Testis (tissue), 3 donors: ENCODE data around the gene ABCD4. TPM values are rescaled to one million over a fixed set of nuclear protein-coding genes. Genes with fewer than 3 reads are reported as not detected.

ENCODE experiments used
- DNase-seq: peaks from one replicate; pipeline ENCODE4 v3.0.0-alpha.2; 2019
- H3K27ac ChIP-seq, 2 donors: fragments of 200-600 bp; sonication (generic); one replicate each; pipeline ENCODE4 v1.5.1; 2019
- H3K27me3 ChIP-seq: fragments of 200-600 bp; sonication (generic); one replicate; pipeline ENCODE4 v1.5.1; 2019
- H3K36me3 ChIP-seq: fragments of 200-600 bp; sonication (generic); one replicate; pipeline ENCODE4 v1.5.1; 2017; ENCODE audit warnings: low read depth; ENCODE audit errors: missing control alignments
- H3K4me1 ChIP-seq: fragments of 200-600 bp; sonication (generic); one replicate; pipeline ENCODE4 v1.5.1; 2019
- H3K4me3 ChIP-seq, 2 donors: fragments of 200-600 bp; sonication (generic); one replicate each; pipeline ENCODE4 v1.5.1; 2017 to 2019
- H3K9me3 ChIP-seq: fragments of 200-600 bp; sonication (generic); one replicate; pipeline ENCODE4 v1.5.1; 2017
- CTCF ChIP-seq, 3 experiments: fragments of 450-650 bp in 2 of 3; fragments of 200-600 bp in 1 of 3; sonication (generic) in 1 of 3; IDR thresholded peaks; one replicate each; pipeline ENCODE4 v1.5.1; 2016 to 2019; ENCODE audit warnings: antibody characterized with exemption in 3 of 3, mild to moderate bottlenecking in 2 of 3, moderate library complexity in 1 of 3
- POLR2A ChIP-seq: fragments of 450-650 bp; IDR thresholded peaks from one replicate; pipeline ENCODE4 v1.6.1; 2017; ENCODE audit warnings: antibody characterized with exemption, mild to moderate bottlenecking, moderate library complexity
- WGBS, 2 donors: methylation state at CpG; one replicate each; pipeline ENCODE4 v1.1.5; 2018; 5-methylcytosine and 5-hydroxymethylcytosine counted together
- intact Hi-C: fragments of 100-400 bp; cut with DNase I; formaldehyde crosslinking; loops from one replicate; pipeline ENCODE4 v1.15.1; 2023; ENCODE audit warnings: low total_unique reads
- polyA plus RNA-seq: library from polyadenylated mRNA; stranded (reverse); fragments of 350-450 nt; fragmentation: Illumina TruSeq; extraction: RNeasy Lipid Tissue Mini Kit (QIAGEN cat#74804); gene quantifications from one replicate; pipeline ENCODE4 v1.2.3, GENCODE V29; 2014; ENCODE audit warnings: low read depth, low replicate concordance; ENCODE audit not compliant: insufficient read depth
- total RNA-seq, 2 donors: library from RNA; depleted of rRNA; stranded (reverse); fragments of >200 nt; gene quantifications; one replicate each; pipeline ENCODE4 v1.2.3, GENCODE V29; 2016

Gene ABCD4
- total and polyA plus RNA-seq, 3 donors from 2014 or later, result 53.8 to 89.4 (median 86.7) TPM

DNA sequence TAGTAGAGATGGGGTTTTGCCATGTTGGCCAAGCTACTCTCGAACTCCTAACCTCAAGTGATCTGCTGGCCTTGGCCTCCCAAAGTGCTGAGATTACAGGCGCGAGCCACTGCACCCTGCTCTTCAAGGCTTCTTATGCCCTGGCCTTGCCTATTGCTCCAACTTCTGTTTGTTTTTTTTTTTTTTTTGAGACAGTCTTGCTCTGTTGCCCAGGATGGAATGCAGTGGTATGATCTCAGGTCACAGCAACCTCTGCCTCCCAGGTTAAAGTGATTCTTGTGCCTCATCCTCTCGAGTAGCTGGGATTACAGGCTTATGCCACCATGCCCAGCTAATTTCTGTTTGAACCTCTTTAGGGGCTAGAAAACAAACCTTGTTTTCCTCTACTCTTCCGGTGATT is 6.0 kb upstream of the ABCD4 start:
- intact Hi-C loops, result no loop called here
- no peaks in the 10 kb centered on the region for H3K27me3 ChIP-seq
- no peak for DNase-seq
- TF ChIP-seq POLR2A (no peak), CTCF (IDR thresholded peaks at IDR 0.05) (no peak)
- no peak overlapping the region for H3K4me3 ChIP-seq
- H3K4me1 ChIP-seq, result no peaks in the 10 kb centered on the region
- WGBS, 2 donors, result 67 to 84% methylated on average over 5 of the region's 5 CpGs
- H3K9me3 ChIP-seq, result no peaks in the 10 kb centered on the region
- H3K36me3 ChIP-seq, result no peaks in the 10 kb centered on the region
- H3K27ac ChIP-seq, result no peak overlapping the region

DNA sequence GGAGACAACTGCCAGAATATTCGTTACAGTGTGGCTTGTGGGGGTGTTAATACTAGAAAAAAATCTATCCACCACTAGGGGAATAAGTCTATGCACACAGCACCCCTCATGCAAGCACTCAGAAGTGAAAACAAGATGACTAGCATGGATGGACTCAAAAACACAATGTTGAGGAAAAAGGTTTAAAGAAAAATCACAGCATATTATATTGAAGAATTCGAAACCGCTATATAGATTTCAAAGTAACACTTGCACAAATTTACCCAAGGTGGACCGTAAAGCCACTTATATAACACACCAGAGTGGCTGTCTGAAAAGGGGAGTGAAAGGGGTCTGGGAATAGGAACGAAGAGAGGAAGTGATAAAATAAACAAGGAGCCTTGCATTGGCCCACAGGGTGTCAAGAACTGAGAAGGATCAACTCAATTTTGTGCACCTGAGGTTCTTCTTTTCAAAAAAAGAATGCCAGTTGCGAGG is 544 bp downstream of the ABCD4 start:
- Histone ChIP-seq H3K4me3 (peak overlapping the region; percentile 83 to 86), H3K9me3 (no peaks in the 10 kb centered on the region), H3K4me1 (no peaks in the 10 kb centered on the region), H3K27ac (peak overlapping the region; percentile 83 to 90), H3K27me3 (no peaks in the 10 kb centered on the region), H3K36me3 (no peaks in the 10 kb centered on the region)
- WGBS, 2 donors, result 0 to 1% methylated on average over 6 of the region's 6 CpGs
- DNase-seq, result no peak
- intact Hi-C loops, result no loop called here
- TF ChIP-seq POLR2A (no peak), CTCF (IDR thresholded peaks at IDR 0.05) (peak; percentile 42 to 61 (median 54))

DNA sequence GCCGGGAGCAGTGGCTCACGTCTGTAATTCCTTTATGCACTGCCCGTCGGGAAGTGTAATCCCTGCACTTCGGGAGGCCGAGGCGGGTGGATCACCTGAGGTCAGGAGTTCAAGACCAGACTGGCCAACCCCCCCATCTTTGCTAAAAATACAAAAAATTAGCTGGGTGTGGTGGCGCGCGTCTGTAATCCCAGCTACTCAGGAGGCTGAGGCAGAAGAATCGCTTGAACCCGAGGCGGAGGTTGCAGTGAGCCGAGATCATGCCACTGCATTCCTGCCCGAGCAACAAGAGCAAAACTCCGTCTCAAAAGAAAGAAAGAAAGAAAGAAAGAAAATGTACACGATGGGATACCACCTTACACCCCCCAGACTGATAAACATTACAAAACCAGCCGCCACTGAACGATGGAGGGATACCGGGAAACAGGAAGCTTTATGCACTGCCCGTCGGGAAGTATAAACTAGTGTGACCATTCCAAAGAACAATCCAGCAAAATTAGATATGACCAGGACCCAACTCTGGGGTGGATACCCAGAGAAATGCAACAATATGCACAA is 1.1 kb downstream of the ABCD4 start:
- peak overlapping the region; percentile 8 to 90 for H3K27ac ChIP-seq
- H3K27me3 ChIP-seq, result no peaks in the 10 kb centered on the region
- intact Hi-C loops, result no loop called here
- WGBS, 2 donors, result 10 to 19% methylated on average over 22 of the region's 22 CpGs
- no peak for DNase-seq
- H3K36me3 ChIP-seq, result no peaks in the 10 kb centered on the region
- no peaks in the 10 kb centered on the region for H3K9me3 ChIP-seq
- H3K4me1 ChIP-seq, result no peaks in the 10 kb centered on the region
- H3K4me3 ChIP-seq, result peak overlapping the region; percentile 83 to 86
- TF ChIP-seq POLR2A (no peak), CTCF (IDR thresholded peaks at IDR 0.05) (no peak)

DNA sequence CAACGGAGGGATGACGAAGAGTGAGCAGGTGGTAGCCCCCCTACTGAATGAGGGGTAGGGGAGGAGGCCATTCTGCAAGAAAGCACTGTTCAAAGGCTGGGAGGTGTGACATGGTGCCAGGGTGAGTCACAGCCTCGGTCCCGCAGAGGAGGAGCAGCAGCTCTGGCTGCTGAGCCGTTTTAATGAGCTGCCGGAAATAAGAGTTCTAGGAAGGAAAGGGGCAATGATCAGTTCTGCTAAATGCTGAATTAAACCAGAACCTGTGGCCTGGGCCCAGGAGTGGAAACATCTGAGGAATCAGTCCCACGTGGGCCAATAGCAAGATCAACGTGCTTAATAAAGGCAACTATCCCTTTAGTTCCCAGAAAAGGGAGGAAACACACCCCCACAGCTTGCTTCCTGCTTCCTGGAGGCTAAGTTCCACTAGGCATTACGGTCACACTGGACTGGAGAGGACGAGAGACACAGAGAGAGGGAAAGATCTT is 3.6 kb downstream of the ABCD4 start:
- no peaks in the 10 kb centered on the region for H3K36me3 ChIP-seq
- H3K27ac ChIP-seq, result peak overlapping the region in 1 of 2 donors; percentile 54
- no peak for DNase-seq
- no peak overlapping the region for H3K4me3 ChIP-seq
- H3K27me3 ChIP-seq, result no peaks in the 10 kb centered on the region
- TF ChIP-seq POLR2A (no peak), CTCF (IDR thresholded peaks at IDR 0.05) (no peak)
- intact Hi-C loops, result no loop called here
- 59 to 72% methylated on average over 10 of the region's 10 CpGs for WGBS, 2 donors
- H3K4me1 ChIP-seq, result no peaks in the 10 kb centered on the region
- H3K9me3 ChIP-seq, result no peaks in the 10 kb centered on the region

DNA sequence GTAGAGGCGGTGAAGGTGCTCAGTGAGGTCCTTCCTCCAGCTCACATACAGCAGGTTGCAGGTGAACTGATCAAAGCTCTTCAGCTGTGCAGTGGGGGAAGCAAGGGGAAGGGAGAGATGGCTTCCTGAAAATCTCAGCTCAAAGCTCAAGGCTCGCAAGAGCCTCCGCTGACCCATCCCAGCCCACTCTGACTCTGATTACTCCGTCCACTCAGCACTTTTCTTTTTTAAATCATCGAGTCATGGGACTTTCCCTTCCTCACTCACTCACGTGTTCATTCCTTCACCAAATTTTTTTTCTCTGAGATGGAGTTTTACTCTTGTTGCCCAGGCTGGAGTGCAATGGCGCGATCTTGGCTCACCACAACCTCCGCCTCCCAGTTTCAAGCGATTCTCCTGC is 4.7 kb downstream of the ABCD4 start:
- H3K36me3 ChIP-seq, result no peaks in the 10 kb centered on the region
- intact Hi-C loops, result no loop called here
- WGBS, 2 donors, result 93 to 96% methylated on average over 10 of the region's 10 CpGs
- no peak for TF ChIP-seq POLR2A
- no peak for TF ChIP-seq CTCF (IDR thresholded peaks at IDR 0.05)
- no peak overlapping the region for H3K4me3 ChIP-seq
- no peaks in the 10 kb centered on the region for H3K27me3 ChIP-seq
- no peak overlapping the region for H3K27ac ChIP-seq
- H3K9me3 ChIP-seq, result no peaks in the 10 kb centered on the region
- no peaks in the 10 kb centered on the region for H3K4me1 ChIP-seq
- DNase-seq, result no peak
